ENCODE measurements around the gene HTR6.

GRCh38 chr1:19672237-19672636, 7.6 kb downstream of the HTR6 start:
- TF ChIP-seq CTCF (optimal IDR thresholded peaks at IDR 0.05 in 1 of 3, IDR thresholded peaks at IDR 0.05 in 1 of 3, conservative IDR thresholded peaks at IDR 0.05 in 1 of 3; ENCODE audit: extremely low read depth in 1 of 3, insufficient read depth in 2 of 3, low read length in 3 of 3) (no peak), EZH2 (IDR thresholded peaks at IDR 0.05; ENCODE audit: low read length) (no peak)

Measured in keratinocyte (primary cell).